DOHH2 (cell line): ENCODE results near the gene GSTM5.
"Not testable (repeated sequence)": the region's sequence is repeated elsewhere in the genome, so short reads cannot be mapped to it uniquely, and the experiment has no call there.

Source experiments
- H3F3A ChIP-seq: fragments of 200-600 bp; sonication (generic), shearing (Covaris generic); 2 replicates; pipeline ENCODE4 v1.6.0; 2016; ENCODE audit warnings: antibody characterized with exemption, mild to moderate bottlenecking; ENCODE audit not compliant: control insufficient read depth, insufficient read depth
- H3K27ac ChIP-seq: fragments of 200-600 bp; sonication (generic); 2 replicates; pipeline ENCODE4 v1.5.1; 2014; ENCODE audit warnings: low read depth, mild to moderate bottlenecking, low read length, moderate library complexity
- H3K27me3 ChIP-seq: fragments of 200-600 bp; sonication (generic); 2 replicates; pipeline ENCODE4 v1.6.1; 2014; ENCODE audit warnings: mild to moderate bottlenecking, low read length, mixed read lengths; ENCODE audit not compliant: control insufficient read depth
- H3K36me3 ChIP-seq: fragments of 200-600 bp; sonication (generic); 2 replicates; pipeline ENCODE4 v1.6.1; 2014; ENCODE audit warnings: mild to moderate bottlenecking, low read length, moderate library complexity, mixed read lengths; ENCODE audit not compliant: control insufficient read depth
- H3K4me1 ChIP-seq: fragments of 200-600 bp; sonication (generic); 2 replicates; pipeline ENCODE4 v1.6.1; 2014; ENCODE audit warnings: mild to moderate bottlenecking, low read length, mixed read lengths; ENCODE audit not compliant: control insufficient read depth
- H3K4me2 ChIP-seq: fragments of 200-600 bp; sonication (generic); 2 replicates; pipeline ENCODE4 v1.6.0; 2014; ENCODE audit warnings: mild to moderate bottlenecking, low read length, moderate library complexity
- H3K4me3 ChIP-seq: fragments of 200-600 bp; sonication (generic); 2 replicates; pipeline ENCODE4 v1.5.1; 2014; ENCODE audit warnings: mild to moderate bottlenecking, low read length, mixed read lengths
- H3K79me2 ChIP-seq: fragments of 200-600 bp; sonication (generic); 2 replicates; pipeline ENCODE4 v1.6.1; 2014; ENCODE audit warnings: mild to moderate bottlenecking, low read length, mixed read lengths; ENCODE audit not compliant: control insufficient read depth
- H3K9me2 ChIP-seq: fragments of 200-600 bp; sonication (generic); replicated peaks from 2 replicates; pipeline ENCODE4 v1.6.1; 2014; ENCODE audit warnings: mild to moderate bottlenecking, low read length, mixed read lengths; ENCODE audit not compliant: control insufficient read depth
- H3K9me3 ChIP-seq: fragments of 200-600 bp; sonication (generic); 2 replicates; pipeline ENCODE4 v1.6.1; 2014; ENCODE audit warnings: antibody characterized with exemption, low read length, mixed read lengths; ENCODE audit not compliant: control insufficient read depth, insufficient read depth
- H4K20me1 ChIP-seq: fragments of 200-600 bp; sonication (generic); 2 replicates; pipeline ENCODE4 v1.6.0; 2014; ENCODE audit warnings: low read depth, mild to moderate bottlenecking, antibody characterized with exemption, low read length, moderate library complexity; ENCODE audit not compliant: control insufficient read depth, insufficient read depth
- EZH2phosphoT487 ChIP-seq: fragments of 200-600 bp; sonication (generic); IDR thresholded peaks from 2 replicates; pipeline ENCODE4 v1.6.1; 2017; ENCODE audit warnings: borderline replicate concordance, mild to moderate bottlenecking, antibody characterized with exemption, low read length, moderate library complexity, mixed read lengths
- TF ChIP-seq, protein P1 (sequence below): fragments of 200-600 bp; sonication (generic); IDR thresholded peaks from one replicate; pipeline ENCODE4 v1.5.1; 2014; ENCODE audit warnings: antibody characterized with exemption, mild to moderate bottlenecking, low read depth, low read length; ENCODE audit not compliant: poor library complexity, severe bottlenecking

The GSTM5 gene

DNA sequence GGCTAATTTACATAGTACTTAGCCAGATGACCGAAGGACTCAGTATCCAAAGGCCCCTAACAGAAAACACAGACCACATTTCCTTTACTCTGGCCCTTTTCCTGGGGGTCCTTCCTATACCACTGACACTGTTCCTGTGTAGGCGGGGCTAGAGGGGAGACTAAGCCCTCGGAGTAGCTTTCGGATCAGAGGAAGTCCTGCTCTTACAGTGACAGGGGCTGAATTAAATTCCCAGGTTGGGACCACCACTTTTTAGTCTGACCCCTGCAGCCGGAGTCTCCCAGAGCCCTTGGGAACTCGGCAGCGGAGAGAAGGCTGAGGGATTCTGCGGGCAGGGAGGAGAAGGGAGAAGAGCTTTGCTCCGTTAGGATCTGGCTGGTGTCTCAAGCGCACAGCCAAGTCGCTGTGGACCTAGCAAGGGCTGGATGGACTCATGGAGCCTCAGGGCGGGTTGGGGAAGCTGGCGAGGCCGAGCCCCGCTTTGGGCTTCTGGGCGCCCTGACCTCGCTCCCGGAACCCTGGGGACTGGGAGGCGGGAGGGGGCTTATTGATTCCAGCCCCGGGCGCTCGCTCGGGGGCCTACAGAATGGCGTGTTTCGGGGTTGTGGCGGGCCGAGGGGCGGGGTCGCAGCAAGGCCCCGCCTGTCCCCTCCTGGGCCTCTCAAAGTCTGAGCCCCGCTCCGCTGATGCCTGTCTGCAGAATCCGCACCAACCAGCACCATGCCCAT, at the start of gene GSTM5:
GSTM5 (plus strand) TSS at position 659 of the 728 bp plus-strand sequence; CDS start at position 721, 62 bp downstream.
- H4K20me1 ChIP-seq, H3K9me2 ChIP-seq, H3F3A ChIP-seq, H3K27me3 ChIP-seq, H3K9me3 ChIP-seq, H3K4me2 ChIP-seq, H3K36me3 ChIP-seq, H3K4me3 ChIP-seq, H3K4me1 ChIP-seq, H3K27ac ChIP-seq, H3K79me2 ChIP-seq: not testable (repeated sequence)

DNA sequence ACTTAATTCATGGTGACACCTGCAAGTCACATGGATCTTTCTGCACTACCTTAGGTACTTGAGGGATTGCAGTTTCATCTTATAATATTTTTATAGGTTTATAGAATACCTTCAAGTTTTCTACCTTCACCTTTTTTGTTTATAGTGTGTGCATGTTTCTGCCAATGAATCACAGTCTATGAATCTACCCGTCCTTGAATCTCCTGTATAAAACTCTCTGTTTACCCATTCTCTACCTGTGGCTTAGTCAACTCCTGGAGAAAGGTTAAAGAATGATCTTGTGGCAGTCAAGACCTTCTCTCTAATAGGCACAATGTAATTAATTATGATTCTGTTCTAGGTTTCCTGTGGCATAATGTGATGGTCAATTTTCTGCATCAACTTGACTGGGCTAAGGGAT, 47.4 kb upstream of the GSTM5 start:
- TF ChIP-seq, protein P1, sequence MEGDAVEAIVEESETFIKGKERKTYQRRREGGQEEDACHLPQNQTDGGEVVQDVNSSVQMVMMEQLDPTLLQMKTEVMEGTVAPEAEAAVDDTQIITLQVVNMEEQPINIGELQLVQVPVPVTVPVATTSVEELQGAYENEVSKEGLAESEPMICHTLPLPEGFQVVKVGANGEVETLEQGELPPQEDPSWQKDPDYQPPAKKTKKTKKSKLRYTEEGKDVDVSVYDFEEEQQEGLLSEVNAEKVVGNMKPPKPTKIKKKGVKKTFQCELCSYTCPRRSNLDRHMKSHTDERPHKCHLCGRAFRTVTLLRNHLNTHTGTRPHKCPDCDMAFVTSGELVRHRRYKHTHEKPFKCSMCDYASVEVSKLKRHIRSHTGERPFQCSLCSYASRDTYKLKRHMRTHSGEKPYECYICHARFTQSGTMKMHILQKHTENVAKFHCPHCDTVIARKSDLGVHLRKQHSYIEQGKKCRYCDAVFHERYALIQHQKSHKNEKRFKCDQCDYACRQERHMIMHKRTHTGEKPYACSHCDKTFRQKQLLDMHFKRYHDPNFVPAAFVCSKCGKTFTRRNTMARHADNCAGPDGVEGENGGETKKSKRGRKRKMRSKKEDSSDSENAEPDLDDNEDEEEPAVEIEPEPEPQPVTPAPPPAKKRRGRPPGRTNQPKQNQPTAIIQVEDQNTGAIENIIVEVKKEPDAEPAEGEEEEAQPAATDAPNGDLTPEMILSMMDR, result no peak
- no peak for TF ChIP-seq EZH2phosphoT487
- peaks cover 4% of the 10 kb centered on the region; the same call in 1 of the 2 replicates for H3K4me1 ChIP-seq
- H3K36me3 ChIP-seq, result no peaks in the 10 kb centered on the region
- H3K4me3 ChIP-seq, result no peak overlapping the region
- H3K9me2 ChIP-seq, result no peaks in the 10 kb centered on the region
- H3K27ac ChIP-seq, result no peak overlapping the region
- H3F3A ChIP-seq, result no peaks in the 10 kb centered on the region
- no peak overlapping the region for H3K4me2 ChIP-seq
- no peaks in the 10 kb centered on the region for H4K20me1 ChIP-seq
- no peaks in the 10 kb centered on the region for H3K79me2 ChIP-seq
- no peaks in the 10 kb centered on the region for H3K9me3 ChIP-seq
- H3K27me3 ChIP-seq, result no peaks in the 10 kb centered on the region

DNA sequence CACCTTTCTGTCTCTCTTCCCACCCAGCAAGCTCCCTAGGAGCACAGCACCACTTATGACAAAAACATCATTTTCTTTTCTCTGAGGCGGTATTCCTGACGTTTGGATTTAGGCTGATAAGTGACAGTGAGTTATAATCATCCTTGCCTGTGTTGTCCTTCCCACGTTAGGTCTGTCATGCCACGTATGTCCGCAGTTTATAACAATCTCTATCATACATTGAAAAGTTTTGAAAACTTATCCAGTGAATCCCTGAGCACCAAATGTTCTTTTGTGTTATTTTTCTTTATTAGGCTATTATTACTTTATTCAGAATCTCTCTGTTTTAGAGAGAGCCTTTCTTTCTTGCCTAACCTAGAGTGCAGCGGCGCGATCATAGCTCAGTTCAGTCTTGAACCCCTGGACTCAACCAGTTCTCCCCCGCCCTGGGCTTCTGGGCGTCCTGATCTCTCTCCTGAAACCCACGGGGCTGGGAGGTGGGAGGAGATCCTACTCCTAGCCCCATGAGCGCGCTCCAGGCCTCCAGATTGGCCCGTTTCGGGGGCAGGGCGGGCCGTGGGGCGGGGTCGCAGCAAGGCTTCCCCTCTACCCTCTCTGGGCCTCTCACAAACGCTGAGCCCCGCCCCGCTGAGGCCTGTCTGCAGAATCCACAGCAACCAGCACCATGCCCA, 44.5 kb upstream of the GSTM5 start, which contains the start of gene GSTM2:
GSTM2 (plus strand) TSS at position 606 of the 671 bp plus-strand sequence; CDS start at position 665, 59 bp downstream.
- Histone ChIP-seq H3K4me3 (peak within 1 kb of the TSS; percentile 26), H3K4me1 (peaks cover 4% of the 10 kb centered on the region; the same call in 1 of the 2 replicates), H3K4me2 (peak within 1 kb of the TSS; percentile 44), H3K9me3 (no peaks in the 10 kb centered on the region), H3K27ac (no peak within 1 kb of the TSS), H3K9me2 (no peaks in the 10 kb centered on the region), H3K27me3 (peaks cover 2% of the 10 kb centered on the region; the same call in 1 of the 2 replicates), H3K36me3 (no peaks in the 10 kb centered on the region), H3K79me2 (no peaks in the 10 kb centered on the region), H3F3A (no peaks in the 10 kb centered on the region), H4K20me1 (no peaks in the 10 kb centered on the region)
- TF ChIP-seq, protein P1, result no peak
- TF ChIP-seq EZH2phosphoT487, result no peak
